A549 (cell line): Measurements from ENCODE around the gene CD84. TPM values are rescaled to one million over a fixed set of nuclear protein-coding genes. Genes with fewer than 3 reads are reported as not detected.

Experiments
- ATAC-seq, 2 experiments: fragments of 200-7000 bp in 1 of 2; fragments of >200 bp in 1 of 2; cut with Nextera tagmentation in 1 of 2; cut with Tn5 transposase in 1 of 2; 3 replicates each; pipeline versions ENCODE4 v1.8.0 to v1.9.1; 2018 to 2020; ENCODE audit warnings: mild to moderate bottlenecking in 1 of 2, moderate library complexity in 1 of 2
- CTCF ChIA-PET: fragments of 300-600 bp; sonication (Branson Sonifier 250); formaldehyde crosslinking; extraction: SDS; loops from one replicate; lab custom pipeline; 2021; ENCODE audit warnings: antibody characterized with exemption, inconsistent platforms; lab: Yijun Ruan, JAX
- POLR2A ChIA-PET: fragments of 350-600 bp; formaldehyde crosslinking; extraction: SDS; loops from one replicate; lab custom pipeline; 2021; ENCODE audit warnings: antibody characterized with exemption, inconsistent platforms; lab: Yijun Ruan, JAX
- DNase-seq, 2 experiments: peaks; one replicate each; pipeline versions ENCODE4 v3.0.0 to v3.0.0-alpha.2; 2011 to 2016; ENCODE audit warnings: low read depth in 1 of 2, low spot score in 1 of 2
- FAIRE-seq: peaks from 2 replicates; lab custom pipeline; 2011; peaks lifted over from hg19 to GRCh38; lab: Jason Lieb, UNC
- H3K27ac ChIP-seq, 2 experiments: fragments of >200 bp; sonication (Bioruptor Twin); formaldehyde crosslinking; 3 replicates each; pipeline ENCODE4 v1.5.1; 2016 to 2017
- H3K4me1 ChIP-seq: fragments of >200 bp; sonication (Bioruptor Twin); formaldehyde crosslinking; 3 replicates; pipeline ENCODE4 v1.6.1; 2016
- H3K4me2 ChIP-seq: fragments of >200 bp; sonication (Bioruptor Twin); formaldehyde crosslinking; 3 replicates; pipeline ENCODE4 v1.6.1; 2016
- H3K4me3 ChIP-seq: fragments of >200 bp; sonication (Bioruptor Twin); formaldehyde crosslinking; 3 replicates; pipeline ENCODE4 v1.5.1; 2016
- H3K9me3 ChIP-seq: fragments of >200 bp; sonication (Bioruptor Twin); formaldehyde crosslinking; 3 replicates; pipeline ENCODE4 v1.6.1; 2016
- ATOH8 ChIP-seq: fragments of 250-450 bp; sonication (Bioruptor Pico); IDR thresholded peaks from 2 replicates; pipeline ENCODE4 v1.5.0; 2020; ENCODE audit warnings: low read depth, mild to moderate bottlenecking, moderate library complexity
- CEBPB ChIP-seq, 2 experiments: fragments of >200 bp in 1 of 2; sonication (Bioruptor Twin) in 1 of 2; formaldehyde crosslinking in 1 of 2; IDR thresholded peaks; 2 replicates each; pipeline ENCODE4 v1.6.1; 2012 to 2016
- CHD2 ChIP-seq: fragments of 150-350 bp; IDR thresholded peaks from 2 replicates; pipeline ENCODE4 v1.6.1; 2014; ENCODE audit warnings: low read length; ENCODE audit not compliant: partially characterized antibody
- E2F6 ChIP-seq: IDR thresholded peaks from 2 replicates; pipeline ENCODE4 v1.6.1; 2012; ENCODE audit warnings: low read depth, borderline replicate concordance
- EP300 ChIP-seq, 2 experiments: fragments of >200 bp; sonication (Bioruptor Twin); formaldehyde crosslinking; IDR thresholded peaks; 2 replicates in 1 of 2; 3 replicates in 1 of 2; pipeline ENCODE4 v1.6.1; 2016 to 2017
- GATA3 ChIP-seq: IDR thresholded peaks from 2 replicates; pipeline ENCODE4 v1.6.1; 2012; ENCODE audit warnings: borderline replicate concordance
- HDAC2 ChIP-seq: fragments of 200-600 bp; sonication (generic); IDR thresholded peaks from 2 replicates; pipeline ENCODE4 v1.6.1; 2016
- HES2 ChIP-seq: fragments of >200 bp; sonication (Bioruptor Twin); formaldehyde crosslinking; IDR thresholded peaks from 2 replicates; pipeline ENCODE4 v1.6.1; 2016
- HOXA7 ChIP-seq: fragments of 250-450 bp; sonication (Bioruptor Pico); IDR thresholded peaks from 2 replicates; pipeline ENCODE4 v1.5.0; 2020; ENCODE audit warnings: mild to moderate bottlenecking, moderate library complexity
- JUN ChIP-seq, 2 experiments: fragments of >200 bp; sonication (Bioruptor Twin); formaldehyde crosslinking; IDR thresholded peaks; 2 replicates in 1 of 2; 3 replicates in 1 of 2; pipeline ENCODE4 v1.6.1; 2016 to 2017
- MAX ChIP-seq: IDR thresholded peaks from 2 replicates; pipeline ENCODE4 v1.6.1; 2012
- MYC ChIP-seq: IDR thresholded peaks from 2 replicates; pipeline ENCODE4 v1.6.1; 2012; ENCODE audit warnings: mild to moderate bottlenecking, inconsistent platforms, low read length, improper control_type of control experiment, borderline replicate concordance
- NPAS2 ChIP-seq: fragments of 250-450 bp; sonication (Bioruptor Pico); IDR thresholded peaks from 2 replicates; pipeline ENCODE4 v1.8.0; 2022; ENCODE audit warnings: mild to moderate bottlenecking, moderate library complexity, borderline replicate concordance
- NR3C1 ChIP-seq: fragments of >200 bp; sonication (Bioruptor Twin); formaldehyde crosslinking; IDR thresholded peaks from 3 replicates; pipeline ENCODE4 v1.6.1; 2017
- PBX3 ChIP-seq: IDR thresholded peaks from 2 replicates; pipeline ENCODE4 v1.6.1; 2012
- RCOR1 ChIP-seq: fragments of 150-350 bp; IDR thresholded peaks from 2 replicates; pipeline ENCODE4 v1.6.1; 2014; ENCODE audit warnings: antibody characterized with exemption, low read length, low read depth
- RFX5 ChIP-seq: fragments of 450-650 bp; IDR thresholded peaks from 2 replicates; pipeline ENCODE4 v1.7.1; 2014; ENCODE audit warnings: antibody characterized with exemption, mild to moderate bottlenecking, moderate library complexity
- RNF2 ChIP-seq: fragments of 200-600 bp; sonication (generic); IDR thresholded peaks from 2 replicates; pipeline ENCODE4 v1.6.1; 2016; ENCODE audit warnings: low read depth, mild to moderate bottlenecking, antibody characterized with exemption, moderate library complexity, borderline replicate concordance
- SREBF2 ChIP-seq: fragments of 450-650 bp; IDR thresholded peaks from 2 replicates; pipeline ENCODE4 v1.6.1; 2014; ENCODE audit warnings: mild to moderate bottlenecking, moderate library complexity
- USF2 ChIP-seq: fragments of 450-650 bp; IDR thresholded peaks from 2 replicates; pipeline ENCODE4 v1.6.1; 2014; ENCODE audit warnings: antibody characterized with exemption
- ZNF302 ChIP-seq: fragments of 250-450 bp; sonication (Bioruptor Pico); IDR thresholded peaks from 2 replicates; pipeline ENCODE4 v1.9.0; 2021; ENCODE audit warnings: inconsistent platforms, mild to moderate bottlenecking, moderate library complexity
- WGBS: methylation state at CpG from one replicate; pipeline ENCODE4 v1.1.6; 2017; ENCODE audit errors: missing lambda C conversion rate; 5-methylcytosine and 5-hydroxymethylcytosine counted together
- polyA plus RNA-seq, 4 experiments: library from polyadenylated mRNA; depleted of rRNA in 3 of 4; stranded (reverse); fragments of >200 nt; fragmentation: RNase III in 1 of 4; extraction: RNeasy Plus Mini Kit Qiagen cat#74134 plus additional on column Dnase treatment in 1 of 4; gene quantifications; 2 replicates in 3 of 4; 3 replicates in 1 of 4; pipeline ENCODE4 v1.2.3, GENCODE V29; 2011 to 2017

Gene CD84
- polyA plus RNA-seq, 2 of the 4 experiments (the other 2 are of a cell fraction): not detected

- FAIRE-seq (no peak), ATAC-seq (no peak), DNase-seq (no peak)
- Histone ChIP-seq H3K9me3 (no peaks in the 10 kb centered on the region), H3K4me2 (no peak overlapping the region), H3K27ac (no peak overlapping the region), H3K4me1 (no peaks in the 10 kb centered on the region), H3K4me3 (no peak overlapping the region)
- 59% methylated on average over 10 of the region's 10 CpGs for WGBS
- TF ChIP-seq RNF2: no peak
- ChIA-PET CTCF (interaction anchor here (1.7 kb wide), 1 partner anchor 19 kb away, joined by 5 read pairs; no protein-coding TSS in a partner anchor), POLR2A (no interaction called here)
Measured at GRCh38 chr1:160625725-160626498, 46.6 kb upstream of the CD84 start.

- POLR2A ChIA-PET: interaction anchor here (0.6 kb wide), 1 partner anchor 11 kb away, joined by 3 read pairs; no protein-coding TSS in a partner anchor
Measured at GRCh38 chr1:160625321-160625720, 46.0 kb upstream of the CD84 start.

GRCh38 chr1:160624464-160624863, 45.2 kb upstream of the CD84 start:
- H3K9me3 ChIP-seq: no peaks in the 10 kb centered on the region
- no peak overlapping the region for H3K4me3 ChIP-seq
- FAIRE-seq (no peak), ATAC-seq (no peak)
- TF ChIP-seq RFX5: no peak
- no peak for TF ChIP-seq JUN (IDR thresholded peaks at IDR 0.05)
- TF ChIP-seq MYC: no peak
- TF ChIP-seq RCOR1: no peak
- TF ChIP-seq GATA3: no peak
- TF ChIP-seq NPAS2: no peak
- TF ChIP-seq CHD2: no peak
- TF ChIP-seq HES2: no peak
- TF ChIP-seq SREBF2: no peak
- TF ChIP-seq PBX3: no peak
- no peak for TF ChIP-seq E2F6
- no peak for TF ChIP-seq RNF2
- TF ChIP-seq MAX: no peak
- TF ChIP-seq, all 56 proteins: peak for 0
- 36% methylated on average over 3 of the region's 3 CpGs for WGBS
- no peak for DNase-seq
- ChIA-PET POLR2A (no interaction called here), CTCF (interaction anchor here (0.8 to 1.7 kb wide), 2 partner anchors 18 to 1471 kb away, joined by 4 to 5 read pairs; no protein-coding TSS in a partner anchor)
- H3K27ac ChIP-seq: no peak overlapping the region
- no peaks in the 10 kb centered on the region for H3K4me1 ChIP-seq
- H3K4me2 ChIP-seq: no peak overlapping the region

More at GRCh38 chr1:160625321-160625720, 46.0 kb upstream of the CD84 start:
- no peak overlapping the region for H3K4me2 ChIP-seq
- FAIRE-seq (no peak), DNase-seq (no peak), ATAC-seq (no peak)
- H3K4me1 ChIP-seq: no peaks in the 10 kb centered on the region
- no peak overlapping the region for H3K27ac ChIP-seq
- CTCF ChIA-PET: interaction anchor here (1.7 kb wide), 1 partner anchor 19 kb away, joined by 5 read pairs; no protein-coding TSS in a partner anchor
- no peak overlapping the region for H3K4me3 ChIP-seq
- TF ChIP-seq ZNF302: no peak
- no peak for TF ChIP-seq RCOR1
- TF ChIP-seq CEBPB (IDR thresholded peaks at IDR 0.05): no peak
- TF ChIP-seq HOXA7 (CRISPR knock-in tag): no peak
- TF ChIP-seq EP300 (IDR thresholded peaks at IDR 0.05): no peak
- TF ChIP-seq NR3C1: no peak
- no peak for TF ChIP-seq HES2
- no peak for TF ChIP-seq ATOH8
- no peak for TF ChIP-seq MYC
- no peak for TF ChIP-seq HDAC2
- TF ChIP-seq USF2: no peak
- 0% methylated on average over 1 of the region's 1 CpG for WGBS
- H3K9me3 ChIP-seq: no peaks in the 10 kb centered on the region
